H1 (cell line): ENCODE data around the gene ACE. TPM values are rescaled to one million over a fixed set of nuclear protein-coding genes. Genes with fewer than 3 reads are reported as not detected.

ENCODE experiments used
- CTCF ChIA-PET: fragments of 300-600 bp; sonication (Branson Sonifier 250); formaldehyde crosslinking; loops from one replicate; lab custom pipeline; 2021; ENCODE audit not compliant: partially characterized antibody; lab: Charles Lee
- POLR2A ChIA-PET: fragments of 300-600 bp; sonication (Branson Sonifier 250); formaldehyde crosslinking; loops from one replicate; lab custom pipeline; 2021; ENCODE audit warnings: inconsistent platforms; ENCODE audit not compliant: partially characterized antibody; lab: Charles Lee
- DNase-seq, 2 experiments: peaks; one replicate each; pipeline versions ENCODE4 v3.0.0 to v3.0.0-alpha.2; 2010 to 2022; ENCODE audit warnings: low spot score in 2 of 2, low read depth in 1 of 2, mixed read lengths in 1 of 2
- FAIRE-seq: peaks from 2 replicates; lab custom pipeline; 2011; peaks lifted over from hg19 to GRCh38; lab: Jason Lieb, UNC
- H2AFZ ChIP-seq: 2 replicates; pipeline ENCODE4 v1.8.1; 2012; ENCODE audit warnings: low read length, inconsistent platforms
- H2AK5ac ChIP-seq: 2 replicates; pipeline ENCODE4 v1.6.1; 2013; ENCODE audit warnings: low read depth, low read length
- H2BK120ac ChIP-seq: replicated peaks from 2 replicates; pipeline ENCODE3; 2013; ENCODE audit warnings: low read depth, low read length, inconsistent platforms
- H2BK12ac ChIP-seq: 2 replicates; pipeline ENCODE4 v1.6.1; 2013; ENCODE audit warnings: low read depth, low read length
- H2BK15ac ChIP-seq: 2 replicates; pipeline ENCODE4 v1.6.1; 2013; ENCODE audit warnings: low read length
- H2BK20ac ChIP-seq: 2 replicates; pipeline ENCODE4 v1.6.1; 2013; ENCODE audit warnings: low read length
- H2BK5ac ChIP-seq: 2 replicates; pipeline ENCODE4 v1.6.1; 2013; ENCODE audit warnings: low read depth, low read length
- H3K14ac ChIP-seq: 2 replicates; pipeline ENCODE4 v1.6.1; 2013; ENCODE audit warnings: inconsistent platforms; ENCODE audit not compliant: insufficient read length
- H3K18ac ChIP-seq: 2 replicates; pipeline ENCODE4 v1.6.1; 2013; ENCODE audit warnings: low read length; ENCODE audit errors: extremely low read depth
- H3K23ac ChIP-seq: 2 replicates; pipeline ENCODE4 v1.6.1; 2013; ENCODE audit warnings: inconsistent platforms; ENCODE audit not compliant: insufficient read length
- H3K23me2 ChIP-seq: 2 replicates; pipeline ENCODE4 v1.6.1; 2013; ENCODE audit warnings: low read depth, low read length
- H3K27ac ChIP-seq: 2 replicates; pipeline ENCODE4 v1.6.1; 2011; ENCODE audit warnings: low read depth, low read length, inconsistent platforms
- H3K27me3 ChIP-seq, 4 experiments: replicated peaks in 1 of 4; 1 replicate in 1 of 4; 2 replicates in 3 of 4; pipeline versions ENCODE4 v1.6.1 to v1.8.1; 2011 to 2013; ENCODE audit warnings: low read length in 3 of 4, mild to moderate bottlenecking in 3 of 4, inconsistent platforms in 2 of 4, mixed read lengths in 2 of 4, moderate library complexity in 1 of 4; ENCODE audit not compliant: control insufficient read depth in 3 of 4, insufficient read depth in 3 of 4; ENCODE audit errors: extremely low read depth in 1 of 4
- H3K36me3 ChIP-seq, 4 experiments: 2 replicates each; pipeline versions ENCODE4 v1.6.1 to v1.8.1; 2011 to 2013; ENCODE audit warnings: mild to moderate bottlenecking in 4 of 4, low read length in 3 of 4, moderate library complexity in 2 of 4, control low read depth in 1 of 4, inconsistent platforms in 1 of 4; ENCODE audit not compliant: insufficient read depth in 4 of 4, control insufficient read depth in 2 of 4
- H3K4ac ChIP-seq: replicated peaks from 2 replicates; pipeline ENCODE3; 2013; ENCODE audit warnings: low read length, low read depth, mixed read lengths, inconsistent platforms; ENCODE audit not compliant: insufficient read length
- H3K4me1 ChIP-seq, 4 experiments: replicated peaks in 1 of 4; 1 replicate in 1 of 4; 2 replicates in 3 of 4; pipeline versions ENCODE4 v1.6.1 to v1.8.1; 2011 to 2013; ENCODE audit warnings: low read length in 3 of 4, inconsistent platforms in 2 of 4, mixed read lengths in 1 of 4; ENCODE audit not compliant: insufficient read depth in 4 of 4, control insufficient read depth in 3 of 4
- H3K4me2 ChIP-seq, 2 experiments: 2 replicates each; pipeline versions ENCODE4 v1.6.1 to v1.8.1; 2011 to 2013; ENCODE audit warnings: low read depth in 2 of 2, low read length in 2 of 2, control low read depth in 1 of 2, inconsistent platforms in 1 of 2, mild to moderate bottlenecking in 1 of 2; ENCODE audit not compliant: insufficient read depth in 1 of 2
- H3K4me3 ChIP-seq, 4 experiments: fragments of 200-600, 300-600 bp in 1 of 4; sonication (generic), shearing (Covaris generic), sonication (Bioruptor Twin) in 1 of 4; 2 replicates each; pipeline versions ENCODE4 v1.5.1 to v1.8.1; 2011 to 2016; ENCODE audit warnings: low read length in 4 of 4, low read depth in 3 of 4, control low read depth in 2 of 4, inconsistent platforms in 2 of 4, mild to moderate bottlenecking in 2 of 4, mixed read lengths in 1 of 4, moderate library complexity in 1 of 4; ENCODE audit not compliant: insufficient read depth in 2 of 4; ENCODE audit errors: extremely low read depth in 1 of 4
- H3K56ac ChIP-seq: replicated peaks from 2 replicates; pipeline ENCODE3; 2013; ENCODE audit warnings: low read depth, mild to moderate bottlenecking, mixed read lengths, low read length, inconsistent platforms; ENCODE audit not compliant: insufficient read length
- H3K79me1 ChIP-seq: 2 replicates; pipeline ENCODE4 v1.6.1; 2013; ENCODE audit warnings: low read depth, low read length, control low read depth
- H3K79me2 ChIP-seq, 2 experiments: 2 replicates each; pipeline versions ENCODE4 v1.6.1 to v1.8.1; 2012 to 2013; ENCODE audit warnings: low read length in 2 of 2, mild to moderate bottlenecking in 2 of 2, inconsistent platforms in 1 of 2; ENCODE audit not compliant: insufficient read depth in 2 of 2, control insufficient read depth in 1 of 2
- H3K9ac ChIP-seq, 4 experiments: replicated peaks in 1 of 4; 1 replicate in 1 of 4; 2 replicates in 3 of 4; pipeline versions ENCODE4 v1.6.1 to v1.8.1; 2011 to 2013; ENCODE audit warnings: low read depth in 3 of 4, low read length in 3 of 4, control low read depth in 2 of 4, mild to moderate bottlenecking in 2 of 4, moderate library complexity in 2 of 4, inconsistent platforms in 1 of 4; ENCODE audit errors: extremely low read depth in 1 of 4
- H3K9me3 ChIP-seq, 2 experiments: 2 replicates each; pipeline versions ENCODE4 v1.6.1 to v1.8.1; 2012 to 2013; ENCODE audit warnings: mild to moderate bottlenecking in 2 of 2, moderate library complexity in 2 of 2, control low read depth in 1 of 2, inconsistent platforms in 1 of 2, low read depth in 1 of 2, low read length in 1 of 2, mixed read lengths in 1 of 2; ENCODE audit not compliant: insufficient read depth in 2 of 2
- H4K20me1 ChIP-seq, 2 experiments: replicated peaks in 1 of 2; 2 replicates each; pipeline versions ENCODE3 to v1.8.1; 2011 to 2013; ENCODE audit warnings: inconsistent platforms in 2 of 2, low read length in 2 of 2, mild to moderate bottlenecking in 1 of 2; ENCODE audit not compliant: insufficient read depth in 2 of 2, control insufficient read depth in 1 of 2
- H4K5ac ChIP-seq: 2 replicates; pipeline ENCODE4 v1.6.1; 2013; ENCODE audit warnings: low read length, low read depth, mixed read lengths, inconsistent platforms; ENCODE audit not compliant: insufficient read length
- H4K8ac ChIP-seq: 2 replicates; pipeline ENCODE4 v1.8.0; 2013; ENCODE audit warnings: mild to moderate bottlenecking, moderate library complexity, low read length, inconsistent platforms; ENCODE audit not compliant: insufficient read depth; ENCODE audit errors: extremely low read depth
- H4K91ac ChIP-seq: replicated peaks from 2 replicates; pipeline ENCODE3; 2013; ENCODE audit warnings: low read length, mixed read lengths, inconsistent platforms; ENCODE audit not compliant: insufficient read length
- CBX5 ChIP-seq: fragments of 300-800, 300-1000 bp; sonication (generic); IDR thresholded peaks from 2 replicates; pipeline ENCODE4 v1.7.1; 2016; ENCODE audit warnings: antibody characterized with exemption, low read length, low read depth
- CHD2 ChIP-seq: IDR thresholded peaks from 2 replicates; pipeline ENCODE4 v1.6.1; 2012; ENCODE audit warnings: low read length, improper control_type of control experiment
- HDAC2 ChIP-seq, 2 experiments: fragments of 300-600 bp in 1 of 2; sonication (generic) in 1 of 2; IDR thresholded peaks; 2 replicates each; pipeline ENCODE4 v1.6.1; 2011 to 2012; ENCODE audit warnings: low read depth in 2 of 2, low read length in 2 of 2, mild to moderate bottlenecking in 2 of 2, moderate library complexity in 2 of 2, borderline replicate concordance in 1 of 2, inconsistent platforms in 1 of 2
- RNF2 ChIP-seq: fragments of 200-900, 300-1000 bp; sonication (generic); IDR thresholded peaks from 2 replicates; pipeline ENCODE4 v1.7.1; 2016; ENCODE audit warnings: borderline replicate concordance, low read depth, mild to moderate bottlenecking, antibody characterized with exemption, low read length; ENCODE audit not compliant: poor library complexity, severe bottlenecking; ENCODE audit errors: missing control alignments
- SIX5 ChIP-seq: IDR thresholded peaks from 2 replicates; pipeline ENCODE4 v1.6.1; 2011; ENCODE audit warnings: mild to moderate bottlenecking, low read depth, low read length
- SP4 ChIP-seq: IDR thresholded peaks from 2 replicates; pipeline ENCODE4 v1.6.1; 2012; ENCODE audit warnings: low read length, inconsistent platforms
- SUZ12 ChIP-seq: fragments of 200-600 bp; sonication (generic); IDR thresholded peaks from 2 replicates; pipeline ENCODE4 v1.6.1; 2012; ENCODE audit warnings: mild to moderate bottlenecking, inconsistent platforms, low read length, moderate library complexity, mixed read lengths
- TAF1 ChIP-seq: IDR thresholded peaks from 2 replicates; pipeline ENCODE4 v1.6.1; 2011; ENCODE audit warnings: mild to moderate bottlenecking, low read depth, low read length
- TCF12 ChIP-seq: IDR thresholded peaks from 2 replicates; pipeline ENCODE4 v1.6.1; 2011; ENCODE audit warnings: low read depth, mild to moderate bottlenecking, low read length
- YY1 ChIP-seq: IDR thresholded peaks from 2 replicates; pipeline ENCODE4 v1.6.1; 2011; ENCODE audit warnings: low read depth, mild to moderate bottlenecking, low read length
- WGBS, 2 experiments: shearing (Covaris generic) in 1 of 2; methylation state at CpG; one replicate each; pipeline versions ENCODE4 v1.1.6 to v1.1.7; 2013 to 2015; ENCODE audit warnings: low lambda C conversion rate in 2 of 2, mixed read lengths in 2 of 2, inconsistent platforms in 1 of 2, low coverage in 1 of 2, missing lambda C conversion rate in 1 of 2; ENCODE audit not compliant: insufficient replicate concordance in 2 of 2, insufficient coverage in 1 of 2, insufficient read length in 1 of 2; ENCODE audit errors: extremely low coverage in 1 of 2, missing lambda C conversion rate in 1 of 2; 5-methylcytosine and 5-hydroxymethylcytosine counted together
- polyA plus RNA-seq, 7 experiments: library from polyadenylated mRNA; depleted of rRNA in 3 of 7; stranded (reverse) in 5 of 7; unstranded in 2 of 7; fragments of >200 nt in 5 of 7; fragments of 200-250 nt in 2 of 7; gene quantifications; 1 replicate in 5 of 7; 2 replicates in 1 of 7; 4 replicates in 1 of 7; pipeline versions ENCODE4 v1.2.1 to v1.2.3, GENCODE V29; 2011 to 2013; ENCODE audit warnings: missing spikeins in 2 of 7, mixed read lengths in 2 of 7
- total RNA-seq: library from RNA; stranded (reverse); fragmentation: NEBNext Ultra II Directional; extraction: Animal tissue kit (Norgen Biotek cat#: 25700); gene quantifications from 2 replicates; pipeline ENCODE4 v1.2.1, GENCODE V29; 2021

ACE gene
- total and polyA plus RNA-seq, 2 of the 8 experiments (the other 6 are each of a cell fraction or from before 2014, with no cell fraction given), result 2.5 to 5.5 TPM

- 86% methylated on average over 7 of the region's 7 CpGs; no CpG with 5 or more reads in 1 of the 2 experiments for WGBS, 2 experiments
- no peak for TF ChIP-seq TAF1
- TF ChIP-seq HDAC2 (IDR thresholded peaks at IDR 0.05; ENCODE audit: borderline replicate concordance in 1 of 2, low read depth in 2 of 2, low read length in 2 of 2), result no peak
- TF ChIP-seq SP4, result no peak
- no peak for TF ChIP-seq RNF2
- TF ChIP-seq SIX5, result no peak
- TF ChIP-seq CBX5, result no peak
- TF ChIP-seq TCF12, result no peak
- no peak for TF ChIP-seq CHD2
- TF ChIP-seq YY1, result no peak
- TF ChIP-seq SUZ12, result no peak
- ChIA-PET CTCF (interaction anchor here (0.8 to 29.0 kb wide), 12 partner anchors 10 to 760 kb away, joined by 3 to 758 read pairs (median 3); partner anchors contain the start of genes ACE and CYB561), POLR2A (interaction anchor here (1.3 kb wide), 1 partner anchor 14 kb away, joined by 4 read pairs; no protein-coding TSS in a partner anchor)
- Histone ChIP-seq H3K56ac (no peak overlapping the region), H2BK15ac (no peak overlapping the region), H4K8ac (no peak overlapping the region), H2AFZ (no peak overlapping the region), H3K27me3 (no peaks in the 10 kb centered on the region), H3K27ac (no peak overlapping the region), H3K14ac (no peak overlapping the region), H2AK5ac (no peak overlapping the region), H3K79me1 (no peaks in the 10 kb centered on the region; the same call in 1 of the 2 replicates), H3K9me3 (no peaks in the 10 kb centered on the region), H3K23me2 (no peaks in the 10 kb centered on the region), H2BK120ac (no peak overlapping the region), H2BK12ac (no peak overlapping the region), H2BK5ac (no peak overlapping the region), H4K20me1 (no peaks in the 10 kb centered on the region), H4K5ac (no peak overlapping the region), H3K4me3 (no peak overlapping the region), H3K4me1 (peaks cover 4 to 13% (median 8%) of the 10 kb centered on the region in 4 experiments), H2BK20ac (no peak overlapping the region), H4K91ac (no peak overlapping the region), H3K36me3 (no peaks in the 10 kb centered on the region), H3K4me2 (no peak overlapping the region), H3K18ac (no peak overlapping the region), H3K23ac (no peak overlapping the region), H3K4ac (no peak overlapping the region), H3K79me2 (no peaks in the 10 kb centered on the region), H3K9ac (no peak overlapping the region)
- DNase-seq (no peak), FAIRE-seq (no peak)
Observed at GRCh38 chr17:63431618-63431938, 45.3 kb upstream of the ACE start.
